GM12865 (cell line): ENCODE measurements around the gene MMP24.
"Not testable (repeated sequence)": the region's sequence is repeated elsewhere in the genome, so short reads cannot be mapped to it uniquely, and the experiment has no call there.

ENCODE experiments used
- DNase-seq: peaks from one replicate; pipeline ENCODE4 v3.0.0; 2010; ENCODE audit warnings: low read depth
- H3K4me3 ChIP-seq: 2 replicates; pipeline ENCODE4 v1.5.1; 2011; ENCODE audit warnings: mild to moderate bottlenecking, low read depth, low read length, control low read depth
- TF ChIP-seq, protein P1 (sequence below): IDR thresholded peaks from 2 replicates; pipeline ENCODE4 v1.5.1; 2011; ENCODE audit warnings: low read length, control low read depth, low read depth, inconsistent platforms; ENCODE audit not compliant: insufficient read depth; ENCODE audit errors: missing control alignments

The MMP24 gene

DNA sequence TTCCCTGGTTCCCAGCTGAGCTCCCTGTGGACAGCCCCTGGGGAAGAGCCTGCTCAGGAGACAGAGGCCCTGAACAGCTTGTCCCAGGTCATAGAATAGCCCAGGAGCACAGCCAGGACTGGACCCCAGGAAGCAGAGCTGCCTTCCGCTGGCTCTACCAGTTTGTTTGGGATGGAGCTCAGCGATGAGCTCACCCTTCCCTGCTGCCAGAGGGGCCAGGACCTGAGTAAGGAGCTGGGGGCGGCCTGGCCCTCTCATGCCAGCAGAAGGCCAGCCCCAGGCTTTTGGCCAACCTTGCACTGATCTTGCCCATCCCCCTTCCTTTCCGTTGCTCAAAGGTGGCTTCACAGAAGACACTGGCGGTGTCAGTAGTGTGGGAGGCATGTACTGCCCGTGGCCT, 33.9 kb downstream of the MMP24 start:
- DNase-seq: no peak
- H3K4me3 ChIP-seq: no peak overlapping the region
- TF ChIP-seq, protein P1, sequence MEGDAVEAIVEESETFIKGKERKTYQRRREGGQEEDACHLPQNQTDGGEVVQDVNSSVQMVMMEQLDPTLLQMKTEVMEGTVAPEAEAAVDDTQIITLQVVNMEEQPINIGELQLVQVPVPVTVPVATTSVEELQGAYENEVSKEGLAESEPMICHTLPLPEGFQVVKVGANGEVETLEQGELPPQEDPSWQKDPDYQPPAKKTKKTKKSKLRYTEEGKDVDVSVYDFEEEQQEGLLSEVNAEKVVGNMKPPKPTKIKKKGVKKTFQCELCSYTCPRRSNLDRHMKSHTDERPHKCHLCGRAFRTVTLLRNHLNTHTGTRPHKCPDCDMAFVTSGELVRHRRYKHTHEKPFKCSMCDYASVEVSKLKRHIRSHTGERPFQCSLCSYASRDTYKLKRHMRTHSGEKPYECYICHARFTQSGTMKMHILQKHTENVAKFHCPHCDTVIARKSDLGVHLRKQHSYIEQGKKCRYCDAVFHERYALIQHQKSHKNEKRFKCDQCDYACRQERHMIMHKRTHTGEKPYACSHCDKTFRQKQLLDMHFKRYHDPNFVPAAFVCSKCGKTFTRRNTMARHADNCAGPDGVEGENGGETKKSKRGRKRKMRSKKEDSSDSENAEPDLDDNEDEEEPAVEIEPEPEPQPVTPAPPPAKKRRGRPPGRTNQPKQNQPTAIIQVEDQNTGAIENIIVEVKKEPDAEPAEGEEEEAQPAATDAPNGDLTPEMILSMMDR: no peak

DNA sequence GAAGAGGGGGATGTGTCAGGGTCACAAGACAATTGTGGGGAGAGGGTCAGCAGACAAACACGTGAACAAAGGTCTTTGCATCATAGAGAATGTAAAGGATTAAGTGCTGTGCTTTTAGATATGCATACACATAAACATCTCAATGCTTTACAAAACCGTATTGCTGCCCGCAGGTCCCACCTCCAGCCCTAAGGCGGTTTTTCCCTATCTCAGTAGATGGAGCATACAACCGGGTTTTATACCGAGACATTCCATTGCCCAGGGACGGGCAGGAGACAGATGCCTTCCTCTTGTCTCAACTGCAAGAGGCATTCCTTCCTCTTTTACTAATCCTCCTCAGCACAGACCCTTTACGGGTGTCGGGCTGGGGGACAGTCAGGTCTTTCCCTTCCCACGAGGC, 35.8 kb downstream of the MMP24 start:
- not testable (repeated sequence) for DNase-seq, H3K4me3 ChIP-seq

DNA sequence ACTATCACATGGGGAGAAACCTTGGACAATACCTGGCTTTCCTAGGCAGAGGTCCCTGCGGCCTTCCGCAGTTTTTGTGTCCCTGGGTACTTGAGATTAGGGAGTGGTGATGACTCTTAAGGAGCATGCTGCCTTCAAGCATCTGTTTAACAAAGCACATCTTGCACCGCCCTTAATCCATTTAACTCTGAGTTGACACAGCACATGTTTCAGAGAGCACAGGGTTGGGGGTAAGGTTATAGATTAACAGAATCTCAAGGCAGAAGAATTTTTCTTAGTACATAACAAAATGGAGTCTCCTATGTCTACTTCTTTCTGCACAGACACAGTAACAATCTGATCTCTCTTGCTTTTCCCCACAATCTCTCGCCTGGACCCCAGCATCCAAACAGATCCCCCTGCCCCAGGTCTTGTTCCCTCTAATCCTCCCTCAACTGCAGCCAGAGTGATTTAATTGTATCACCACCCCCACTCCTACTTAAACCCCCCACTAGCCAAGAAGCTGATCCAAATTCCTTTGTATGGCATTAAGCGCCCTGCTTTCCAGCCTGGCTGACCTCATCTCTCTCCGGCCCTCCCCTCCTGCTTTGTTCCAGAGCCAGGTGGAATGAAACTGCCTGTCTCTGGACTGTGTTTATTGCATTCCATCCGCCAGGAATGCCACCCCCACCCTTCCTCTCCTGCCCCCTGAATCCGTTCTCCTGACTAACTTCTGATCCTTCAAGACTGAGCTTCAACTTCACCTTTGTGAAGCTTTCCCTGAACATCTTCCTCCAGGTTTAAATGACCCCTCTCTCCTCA, 36.4 kb downstream of the MMP24 start:
- DNase-seq, H3K4me3 ChIP-seq: not testable (repeated sequence)

DNA sequence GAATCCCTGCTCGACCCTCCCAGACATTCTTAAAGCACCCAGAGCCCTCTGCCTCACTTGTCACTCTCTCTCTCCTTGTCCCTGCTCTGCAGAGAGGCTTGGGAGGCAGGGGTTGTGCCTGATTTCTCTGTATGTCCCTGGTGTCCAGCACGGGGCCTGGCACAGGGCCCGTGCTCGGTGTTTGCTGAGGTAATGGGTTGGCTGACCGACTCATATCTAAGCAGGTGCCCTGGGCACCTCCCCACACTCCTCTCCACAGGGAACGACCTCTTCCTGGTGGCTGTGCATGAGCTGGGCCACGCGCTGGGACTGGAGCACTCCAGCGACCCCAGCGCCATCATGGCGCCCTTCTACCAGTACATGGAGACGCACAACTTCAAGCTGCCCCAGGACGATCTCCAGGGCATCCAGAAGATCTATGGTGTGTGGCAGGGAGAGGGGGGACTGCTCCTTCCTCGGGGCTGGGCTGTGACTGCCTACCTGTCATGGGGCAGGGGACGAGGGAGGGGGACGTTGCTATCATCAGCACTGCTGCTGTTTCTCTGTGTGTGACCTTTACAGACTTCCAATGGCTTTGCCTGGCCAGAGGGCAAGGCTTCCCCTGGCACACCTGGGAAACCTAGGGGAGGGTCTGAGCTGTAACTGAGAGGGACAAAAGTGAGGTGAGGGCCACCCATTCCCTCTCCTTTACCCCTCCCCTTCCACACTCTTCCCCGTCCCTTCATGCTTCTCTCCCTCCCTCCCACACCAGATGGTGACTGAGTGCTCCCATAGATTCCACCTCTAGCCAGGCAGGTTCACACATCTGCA, 37.2 kb downstream of the MMP24 start:
- TF ChIP-seq, protein P1: no peak
- H3K4me3 ChIP-seq: no peak overlapping the region
- DNase-seq: no peak

DNA sequence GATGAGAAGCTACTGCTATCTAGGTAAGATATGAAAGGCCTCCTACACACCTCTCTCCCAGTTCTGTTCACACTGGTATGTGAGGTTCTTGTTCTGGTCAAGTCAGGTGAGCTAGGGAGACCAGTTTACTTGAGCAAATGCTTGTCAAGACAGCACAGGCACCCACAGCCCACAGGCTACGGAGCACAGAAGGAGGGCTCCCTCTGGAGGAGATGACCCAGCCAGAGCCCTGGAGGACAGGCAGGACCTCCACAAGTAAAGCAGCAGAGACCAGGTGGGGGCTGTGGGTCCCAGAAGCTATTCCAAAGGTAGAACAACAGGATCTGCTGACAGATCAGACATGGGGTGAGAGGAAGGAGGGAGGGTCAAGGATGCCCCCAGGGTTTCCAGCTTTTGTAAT, 38.3 kb downstream of the MMP24 start:
- no peak for DNase-seq

DNA sequence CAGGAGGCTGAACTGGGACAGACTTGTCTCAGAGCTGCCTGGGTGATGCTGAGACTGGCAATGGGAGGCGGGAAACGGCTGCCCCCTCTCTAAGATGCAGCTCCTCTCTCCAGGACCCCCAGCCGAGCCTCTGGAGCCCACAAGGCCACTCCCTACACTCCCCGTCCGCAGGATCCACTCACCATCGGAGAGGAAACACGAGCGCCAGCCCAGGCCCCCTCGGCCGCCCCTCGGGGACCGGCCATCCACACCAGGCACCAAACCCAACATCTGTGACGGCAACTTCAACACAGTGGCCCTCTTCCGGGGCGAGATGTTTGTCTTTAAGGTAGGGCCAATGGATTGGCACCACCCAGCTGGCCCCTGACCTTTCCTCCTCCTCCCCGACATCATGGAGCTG, 40.6 kb downstream of the MMP24 start:
- DNase-seq: no peak
- TF ChIP-seq, protein P1: no peak

More for the DNA sequence above, 38.3 kb downstream of the MMP24 start:
- TF ChIP-seq, protein P1: no peak
- no peak overlapping the region for H3K4me3 ChIP-seq

DNA sequence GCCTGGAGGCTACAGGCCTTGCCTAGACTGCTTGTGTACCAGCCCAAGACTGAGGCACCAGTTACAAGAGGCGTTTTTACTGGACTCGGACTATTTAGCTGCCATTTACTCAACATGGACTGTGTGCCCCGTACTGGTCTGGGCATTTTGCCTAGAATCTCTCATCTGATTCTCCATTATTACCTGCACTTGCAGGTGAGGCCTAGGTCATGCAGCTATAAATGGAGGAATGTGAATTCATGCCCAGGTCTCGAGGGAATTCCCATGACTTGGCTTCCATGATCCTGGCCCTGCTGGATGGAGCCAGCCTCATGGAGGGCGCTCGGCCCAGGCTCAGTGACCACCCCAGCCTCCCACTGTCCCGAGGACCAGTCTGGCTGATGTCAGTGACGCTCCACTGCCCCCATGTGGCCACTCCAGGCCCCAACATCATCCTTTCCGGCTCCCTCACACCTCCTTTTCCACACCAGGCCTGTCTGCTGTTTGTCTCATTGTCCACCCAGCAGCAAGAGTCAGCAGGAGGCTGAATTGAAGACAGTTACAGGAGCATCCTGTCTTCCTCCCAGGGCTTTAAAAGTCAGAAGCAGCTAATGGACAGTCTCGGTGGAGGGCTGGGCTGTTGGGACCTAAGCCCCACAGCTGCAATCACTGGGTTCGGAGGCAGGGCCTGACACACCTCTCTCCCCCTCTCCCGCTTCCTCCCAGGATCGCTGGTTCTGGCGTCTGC, 42.7 kb downstream of the MMP24 start:
- TF ChIP-seq, protein P1: peak; percentile 87
- no peak overlapping the region for H3K4me3 ChIP-seq
- peak; percentile 63 for DNase-seq

More for the DNA sequence above, 40.6 kb downstream of the MMP24 start:
- H3K4me3 ChIP-seq: no peak overlapping the region
